DMS 273 treated with DMSO at 0.1 percent for 48 hours (cell line): Measurements from ENCODE around the gene RET.

Experiments used
- DNase-seq: peaks from one replicate; lab custom pipeline; 2025; lab: John Stamatoyannopoulos, UW

RET gene

DNA sequence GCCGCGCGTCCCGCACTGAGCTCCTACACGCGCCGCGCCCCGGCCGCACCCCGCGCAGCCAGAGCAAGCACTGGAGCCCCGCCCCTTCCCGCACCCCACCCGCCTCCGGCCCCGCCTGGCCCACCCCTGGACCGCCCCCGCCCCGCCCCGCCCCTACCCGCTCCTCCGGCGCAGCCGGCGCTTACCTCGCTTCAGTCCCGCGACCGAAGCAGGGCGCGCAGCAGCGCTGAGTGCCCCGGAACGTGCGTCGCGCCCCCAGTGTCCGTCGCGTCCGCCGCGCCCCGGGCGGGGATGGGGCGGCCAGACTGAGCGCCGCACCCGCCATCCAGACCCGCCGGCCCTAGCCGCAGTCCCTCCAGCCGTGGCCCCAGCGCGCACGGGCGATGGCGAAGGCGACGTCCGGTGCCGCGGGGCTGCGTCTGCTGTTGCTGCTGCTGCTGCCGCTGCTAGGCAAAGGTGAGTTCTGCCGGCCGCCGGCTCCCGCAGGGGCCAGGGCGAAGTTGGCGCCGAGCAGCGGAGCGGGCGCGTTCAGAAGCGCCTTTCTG is at the start of gene RET:
Gene RET (plus strand): TSS at position 194 of the 545 bp plus-strand sequence. CDS start 190 bp downstream, at position 384.
- no peak for DNase-seq

DNA sequence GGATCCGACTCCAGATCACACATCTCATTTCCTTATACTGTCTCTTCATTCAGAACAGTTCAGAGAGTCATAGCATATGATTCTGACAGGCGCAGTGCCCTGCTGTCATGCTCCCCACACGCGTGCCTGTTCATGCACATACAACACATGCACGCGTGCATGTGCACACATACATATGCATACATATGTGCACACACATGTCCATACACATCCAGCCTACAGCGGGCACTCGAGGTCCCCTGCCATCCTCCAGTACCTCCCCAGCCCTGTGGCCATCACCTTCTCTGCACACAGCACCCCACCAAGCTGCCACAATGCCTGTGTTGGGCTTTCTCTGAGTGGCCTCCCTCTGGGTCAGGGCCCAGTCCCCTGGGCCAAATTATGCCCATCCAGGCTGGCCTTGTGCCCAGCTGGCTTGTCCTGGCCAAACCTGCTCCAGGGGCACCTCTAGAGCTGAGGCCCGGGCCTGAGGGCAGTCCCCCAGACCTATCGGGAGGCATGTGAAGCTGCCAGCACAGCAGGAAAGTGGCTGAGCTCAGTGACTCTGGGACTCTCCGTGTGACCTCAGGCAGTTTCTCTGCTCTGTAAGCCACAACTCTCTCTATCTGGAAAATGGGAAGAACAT is 49.4 kb upstream of the RET start:
- no peak for DNase-seq

DNA sequence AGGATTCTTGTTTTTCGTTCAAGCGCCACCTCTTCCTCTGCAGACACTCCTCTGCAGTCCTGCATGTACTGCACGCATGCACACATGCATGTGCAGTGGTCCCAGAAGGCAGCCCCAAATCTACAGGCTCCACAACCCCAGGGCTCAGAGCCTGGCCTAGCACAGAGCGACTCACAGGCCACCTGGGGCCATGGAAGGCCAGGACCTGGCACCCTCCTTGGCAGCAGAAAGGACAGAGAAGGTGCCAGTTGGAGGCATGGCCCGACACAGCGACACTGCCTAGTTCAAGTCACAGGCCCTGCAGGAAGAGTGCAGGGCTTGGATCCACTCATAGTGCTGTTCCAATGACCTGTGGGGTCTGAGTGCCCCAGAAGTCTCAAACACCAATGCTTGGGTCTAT is 48.7 kb upstream of the RET start:
- no peak for DNase-seq

DNA sequence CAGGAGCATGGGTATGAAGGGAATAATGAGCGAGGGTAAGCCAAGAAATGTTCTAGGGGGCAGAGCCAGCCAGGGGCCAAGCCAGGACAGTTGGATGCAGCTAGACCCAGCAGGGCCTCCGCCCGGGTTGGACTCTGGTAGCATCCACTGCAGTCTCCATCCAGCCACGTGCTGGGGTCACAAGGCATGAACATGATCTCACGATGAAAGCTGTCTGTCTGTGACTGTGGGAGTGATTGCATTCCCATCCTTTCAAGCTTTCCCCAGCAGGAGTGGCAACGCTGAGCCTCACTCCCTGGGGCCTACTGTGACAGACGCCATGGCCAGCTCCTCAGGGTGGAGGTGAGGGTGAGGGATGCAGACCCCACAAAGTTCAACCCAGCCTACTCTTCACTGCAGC is 47.8 kb upstream of the RET start:
- DNase-seq: no peak

DNA sequence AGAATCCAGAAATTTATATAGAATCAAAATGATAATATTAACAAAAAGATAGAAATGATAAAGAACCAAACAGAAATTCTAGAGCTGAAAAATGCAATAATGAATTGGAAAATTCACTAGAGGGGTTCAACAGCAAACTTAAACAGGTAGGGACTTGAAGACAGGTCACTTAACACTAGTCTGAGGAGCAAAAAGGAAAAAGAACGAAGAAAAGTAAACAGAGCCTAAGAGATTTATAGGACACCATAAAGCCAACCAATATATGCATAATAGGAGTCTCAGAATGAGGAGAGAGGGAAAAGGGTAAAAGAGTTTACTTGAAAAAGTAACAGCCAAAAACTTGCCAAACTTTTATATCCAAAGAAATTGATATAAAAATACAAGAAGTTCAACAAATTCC is 44.3 kb upstream of the RET start:
- DNase-seq: no peak

DNA sequence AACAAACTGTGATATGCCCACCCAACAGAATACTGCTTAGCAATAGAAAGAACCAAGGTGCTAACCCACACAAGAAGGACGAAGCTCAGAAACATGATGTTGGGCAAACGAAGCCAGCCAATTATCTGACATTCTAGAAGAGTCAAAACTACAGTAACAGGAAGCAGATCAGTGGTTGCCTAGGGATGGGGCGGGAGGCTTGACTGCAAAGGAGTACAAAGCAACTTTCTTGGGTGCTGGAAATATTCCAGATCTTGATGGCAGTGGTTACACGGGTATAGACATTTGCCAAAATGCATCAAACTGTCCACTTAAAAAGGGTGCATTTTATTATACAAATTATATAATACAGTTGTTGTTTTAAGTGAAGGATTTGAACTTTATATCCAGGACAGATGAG is 41.1 kb upstream of the RET start:
- no peak for DNase-seq

DNA sequence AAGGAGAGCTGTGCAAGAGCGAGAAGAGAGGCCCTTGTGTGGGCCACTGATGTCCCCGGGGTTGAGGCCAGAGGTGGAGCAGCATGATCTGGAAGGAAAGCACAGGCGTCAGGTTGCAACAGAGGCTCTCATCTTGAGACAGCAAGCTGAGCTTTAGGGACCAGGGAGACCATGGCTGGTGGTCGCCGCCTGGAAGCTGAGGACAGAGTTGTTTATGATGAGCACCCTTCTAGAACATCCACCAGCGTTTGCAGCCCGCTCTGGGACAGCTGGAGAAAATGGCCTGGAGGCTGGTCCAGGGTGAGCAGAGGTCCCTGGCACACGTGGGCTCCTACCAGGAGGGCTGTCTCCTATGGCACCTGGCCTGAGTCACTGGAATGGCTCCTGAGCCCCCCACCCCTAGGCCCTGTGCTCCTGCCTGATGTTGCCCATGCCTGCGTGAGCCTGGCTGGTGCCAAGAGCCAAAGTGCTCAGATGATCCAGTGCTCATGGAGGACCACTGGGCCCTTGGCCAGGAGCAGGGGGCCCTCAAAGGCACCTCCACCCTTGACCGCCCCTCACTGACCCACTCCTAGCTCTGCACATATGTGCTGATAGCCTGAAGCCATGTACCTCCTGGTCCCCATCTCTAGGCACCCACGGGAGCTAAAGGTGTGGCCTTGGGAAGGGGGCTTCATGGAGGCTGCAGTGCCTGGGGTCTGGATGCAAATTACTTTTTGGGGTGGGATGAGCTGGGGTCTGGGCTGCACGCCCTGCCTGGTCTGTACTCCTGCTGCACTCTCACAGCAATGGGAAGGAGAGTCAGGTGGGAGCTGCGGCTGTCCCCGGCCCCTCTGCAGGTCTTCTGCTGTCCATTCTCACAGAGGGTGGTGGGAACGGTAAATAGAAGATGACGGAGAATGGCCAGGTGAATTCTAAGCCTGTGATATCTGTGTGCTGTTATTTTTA is 40.1 kb upstream of the RET start:
- DNase-seq: no peak

DNA sequence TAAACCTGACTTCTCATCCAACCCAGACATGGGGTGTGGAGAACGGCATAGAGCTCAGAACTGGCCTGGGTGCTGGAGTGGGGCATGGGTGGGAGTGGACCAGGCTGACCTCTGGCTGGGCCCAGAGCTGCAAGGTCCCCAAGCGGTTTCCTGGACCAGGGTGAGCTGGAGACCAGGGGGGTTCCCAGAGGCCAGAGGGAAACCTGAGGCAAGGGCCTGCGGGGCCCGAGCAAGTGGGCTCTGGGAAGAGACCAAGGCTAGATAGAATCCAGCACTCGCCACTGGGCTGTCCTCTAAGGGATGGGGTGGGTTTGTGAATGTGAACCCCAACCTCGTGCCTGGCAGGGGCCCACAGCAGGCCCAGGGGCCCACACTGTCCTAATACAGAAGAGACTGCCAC is 39.4 kb upstream of the RET start:
- DNase-seq: no peak

DNA sequence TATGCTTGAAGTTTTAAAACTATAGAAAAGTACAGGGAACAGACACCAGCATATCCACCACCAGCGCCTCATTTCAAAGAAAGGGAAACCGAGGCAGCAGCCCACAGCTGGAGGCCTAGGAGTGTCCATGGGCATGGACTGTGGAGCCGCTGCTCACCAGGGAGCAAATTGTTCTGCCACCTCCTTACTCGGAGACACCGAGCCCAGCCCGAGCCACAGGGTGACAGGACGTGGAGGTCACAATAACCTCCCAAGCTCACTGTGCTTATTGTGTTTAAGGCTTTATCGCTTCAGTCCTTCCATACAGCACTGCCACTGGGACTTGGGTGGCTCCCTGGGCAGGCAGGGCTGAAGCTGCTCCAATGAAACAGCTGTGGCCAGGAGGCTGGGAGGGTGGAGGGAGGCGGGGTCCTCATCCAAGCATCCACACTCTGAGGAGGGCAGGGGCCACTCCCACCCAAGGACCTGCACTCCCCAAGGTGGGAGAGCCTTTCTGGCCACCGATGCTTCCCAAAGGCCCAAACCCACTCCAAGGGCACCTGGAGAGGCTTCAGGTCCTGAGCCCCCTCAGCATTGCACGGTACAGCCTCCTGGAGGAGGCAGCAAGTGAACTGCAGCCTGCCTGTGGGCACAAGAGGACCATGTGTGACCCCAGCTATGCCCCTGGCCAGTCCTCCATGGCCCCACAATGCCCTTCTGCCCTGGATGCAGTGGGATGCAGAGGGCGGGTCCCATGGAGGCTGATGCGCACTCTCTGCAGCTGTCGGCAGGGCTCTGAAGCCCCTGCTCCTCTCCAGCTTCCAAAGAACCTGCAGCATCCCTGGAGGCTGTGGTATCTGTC is 38.7 kb upstream of the RET start:
- no peak for DNase-seq

DNA sequence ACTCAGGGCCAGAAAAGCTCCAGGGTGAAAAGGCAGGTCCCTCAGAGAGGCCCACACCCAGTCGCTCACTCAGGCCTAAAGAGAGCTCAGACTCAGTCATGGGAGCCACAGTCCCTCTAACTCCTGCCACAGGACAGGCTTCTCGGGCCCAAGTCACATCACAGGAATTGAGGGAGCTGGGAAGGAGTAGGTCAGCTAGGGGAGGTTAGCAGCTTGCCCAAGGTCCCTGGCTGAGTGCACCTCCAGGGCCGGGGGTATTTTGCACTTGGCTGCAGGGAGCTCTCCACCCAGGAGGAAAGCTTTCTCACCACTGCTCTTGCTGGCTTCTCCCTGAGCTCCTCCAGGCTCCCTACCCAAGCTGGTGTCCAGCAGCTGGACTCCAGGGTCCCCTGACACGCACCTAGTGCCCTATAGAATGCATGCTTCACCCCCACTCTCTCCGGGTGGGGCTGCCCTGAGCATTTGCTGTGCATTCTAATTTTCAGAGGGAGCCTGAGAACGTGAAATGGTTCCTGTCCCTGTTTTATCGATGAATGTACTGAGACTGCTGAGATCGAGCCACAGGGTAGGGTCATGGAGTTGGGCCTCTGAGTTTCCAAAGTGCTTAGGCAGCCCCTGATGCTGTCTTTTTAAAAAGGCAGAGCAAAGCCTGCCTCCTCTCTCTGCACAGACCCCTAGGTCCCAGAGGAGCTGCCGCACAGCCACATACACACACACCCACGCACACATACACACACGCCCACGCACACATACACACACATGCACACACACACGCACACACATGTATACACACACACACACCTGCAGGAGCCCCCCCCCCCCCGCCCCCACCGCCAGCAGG is 37.9 kb upstream of the RET start:
- no peak for DNase-seq

DNA sequence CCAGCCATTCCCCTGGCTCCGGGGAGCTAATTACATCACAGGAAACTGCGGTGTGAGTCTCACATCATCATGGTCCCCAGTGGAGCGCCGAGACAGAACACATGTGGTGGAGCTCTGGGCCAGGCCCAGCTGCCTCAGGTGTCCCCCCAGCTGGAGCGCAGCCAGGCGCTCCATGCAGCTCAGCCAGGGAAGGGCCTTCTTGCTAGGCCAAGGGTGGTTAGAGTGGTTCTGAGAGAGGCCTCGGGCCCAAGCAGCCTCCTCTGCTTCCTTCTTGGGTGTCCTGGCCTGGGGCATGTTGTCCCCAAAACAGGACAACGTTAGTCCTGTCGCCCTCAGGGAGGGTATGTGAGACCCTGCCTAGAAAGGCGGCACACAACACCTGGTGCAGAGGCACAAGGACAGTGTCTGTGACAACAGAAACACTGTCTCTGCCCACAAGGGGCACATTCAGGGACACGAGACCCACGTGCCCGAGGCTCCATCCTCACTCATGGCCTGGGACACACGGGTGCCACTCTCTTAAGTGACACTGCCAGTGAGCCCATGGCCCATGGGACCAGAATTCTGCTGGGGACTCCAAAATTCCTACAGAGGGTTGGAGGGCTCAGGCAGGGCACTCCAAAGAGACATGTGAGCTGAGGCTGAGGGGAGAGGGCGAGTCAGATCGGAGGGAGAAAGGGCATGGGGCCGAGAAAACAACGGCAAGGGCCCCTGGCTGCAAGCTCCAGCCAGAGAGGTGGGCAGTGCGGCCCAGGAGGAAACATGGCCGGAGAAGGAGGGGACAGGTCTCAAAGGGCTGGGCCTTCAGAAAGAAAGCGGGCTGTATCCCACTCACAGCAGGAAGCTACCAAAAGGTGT is 37.0 kb upstream of the RET start:
- DNase-seq: no peak

DNA sequence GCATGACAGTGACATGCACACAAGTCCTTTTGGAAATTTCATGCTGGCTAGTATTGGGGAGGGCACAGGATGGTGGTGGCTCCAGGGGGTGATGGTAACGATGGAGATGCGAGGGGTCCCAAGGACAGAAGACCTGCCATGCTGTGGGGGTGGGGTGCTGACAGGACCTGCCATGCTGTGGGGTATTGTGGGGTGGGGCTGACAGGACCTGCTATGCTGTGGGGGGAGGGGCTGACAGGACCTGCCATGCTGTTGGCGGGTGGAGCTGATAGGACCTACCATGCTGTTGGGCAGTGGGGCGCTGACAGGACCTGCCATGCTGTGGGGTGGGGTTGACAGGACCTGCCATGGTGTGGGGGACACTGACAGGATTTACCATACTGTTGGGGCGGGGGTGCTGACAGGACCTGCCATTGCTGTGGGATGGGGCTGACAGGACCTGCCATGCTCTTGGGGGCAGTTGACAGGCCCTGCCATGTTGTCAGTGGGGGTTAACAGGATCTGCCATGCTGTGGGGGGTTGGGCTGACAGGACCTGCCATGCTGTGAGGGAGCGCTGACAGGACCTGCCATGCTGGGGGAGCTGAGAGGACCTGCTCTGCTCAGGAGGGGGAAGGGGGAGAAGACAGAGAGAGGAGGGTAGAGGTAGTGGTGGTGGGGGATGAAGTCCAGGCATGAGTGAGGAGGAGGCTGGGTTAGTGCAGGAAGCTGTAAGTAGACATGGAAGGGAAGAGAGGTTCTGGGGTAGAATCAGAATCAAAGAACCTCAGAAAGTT is 36.2 kb upstream of the RET start:
- no peak for DNase-seq

DNA sequence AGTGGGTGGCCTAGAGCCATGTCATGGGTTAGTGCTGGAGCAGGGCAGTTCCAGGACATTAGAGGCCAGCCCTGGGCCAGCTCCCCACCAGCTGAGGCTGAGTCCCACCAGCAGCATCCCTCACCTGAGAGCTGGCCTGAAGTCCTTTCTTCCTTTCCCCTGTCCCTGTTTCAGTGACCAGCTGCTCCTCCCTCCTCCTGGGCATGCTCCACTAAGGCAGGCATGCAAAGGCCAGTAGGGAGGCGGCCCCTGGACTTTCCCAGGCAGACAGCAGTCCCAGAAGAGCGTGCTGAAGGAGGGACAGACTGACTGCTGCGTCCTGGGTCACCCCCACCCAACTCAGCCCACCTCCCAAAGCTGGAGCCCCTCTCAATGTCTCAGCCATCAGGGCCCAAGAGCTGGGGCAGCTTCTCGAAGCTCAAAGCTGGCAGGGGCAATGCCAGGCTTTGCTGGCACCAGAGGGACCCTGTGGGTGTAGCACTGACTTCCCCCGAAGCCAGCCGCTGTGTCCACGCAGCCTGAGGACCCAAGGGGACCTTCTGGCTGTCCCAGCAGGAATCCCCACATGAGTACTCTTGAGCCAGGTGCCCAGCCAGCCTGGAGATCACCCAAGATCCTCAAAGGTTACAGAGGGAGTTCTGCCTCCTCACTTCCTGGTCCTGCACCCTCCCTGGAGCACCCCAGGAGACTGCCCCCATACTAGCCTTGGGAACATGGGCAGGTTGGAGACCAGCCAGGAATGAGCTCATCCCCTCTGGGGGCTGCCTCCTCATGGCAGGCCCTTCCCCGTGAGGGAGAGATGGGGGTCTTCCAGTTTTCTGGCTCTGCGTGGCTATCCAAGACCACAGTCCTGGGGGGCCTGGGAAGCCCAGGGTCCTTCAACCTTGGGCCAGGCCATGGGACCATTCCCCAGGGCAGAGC is 35.2 kb upstream of the RET start:
- DNase-seq: no peak

DNA sequence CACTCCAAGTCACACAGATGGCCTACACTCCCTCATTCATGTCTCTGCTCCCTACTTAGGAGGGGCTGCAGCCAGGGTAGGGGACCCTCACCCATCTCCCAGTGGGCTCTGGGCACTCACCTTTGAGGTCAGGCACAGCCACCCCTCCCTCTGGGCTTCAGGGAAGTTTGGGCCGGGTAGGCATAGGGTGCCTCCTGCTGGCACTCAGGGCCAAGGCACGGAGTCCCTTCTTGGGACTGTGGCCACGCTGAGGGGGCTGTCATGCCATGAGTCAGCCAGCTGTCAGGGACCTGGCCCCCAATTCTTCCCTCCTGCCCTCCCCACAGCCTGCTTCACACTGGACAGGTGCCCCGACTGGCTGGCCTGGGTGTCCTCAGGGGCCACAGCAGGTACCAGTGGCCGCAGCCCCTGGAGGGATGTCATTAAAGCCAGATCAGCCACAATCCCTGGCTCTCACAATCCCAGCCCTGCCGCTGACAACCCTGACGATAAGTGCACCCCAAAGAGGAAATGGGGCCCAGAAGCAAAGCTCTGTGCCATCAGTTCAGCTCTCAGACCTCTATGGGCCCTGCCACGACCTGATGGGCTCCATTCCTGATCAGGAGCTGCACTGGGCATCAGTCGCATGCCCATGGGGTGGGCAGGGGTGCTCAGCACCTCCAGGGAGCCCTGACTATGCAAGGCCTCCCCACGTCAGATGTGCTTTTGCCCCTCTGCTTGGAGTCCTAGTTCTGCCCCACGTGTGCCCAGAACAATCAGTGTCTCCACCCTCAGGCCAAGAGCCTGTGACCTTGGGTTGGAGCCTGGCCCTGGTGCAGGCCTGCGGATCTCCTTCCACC is 34.1 kb upstream of the RET start:
- DNase-seq: no peak

DNA sequence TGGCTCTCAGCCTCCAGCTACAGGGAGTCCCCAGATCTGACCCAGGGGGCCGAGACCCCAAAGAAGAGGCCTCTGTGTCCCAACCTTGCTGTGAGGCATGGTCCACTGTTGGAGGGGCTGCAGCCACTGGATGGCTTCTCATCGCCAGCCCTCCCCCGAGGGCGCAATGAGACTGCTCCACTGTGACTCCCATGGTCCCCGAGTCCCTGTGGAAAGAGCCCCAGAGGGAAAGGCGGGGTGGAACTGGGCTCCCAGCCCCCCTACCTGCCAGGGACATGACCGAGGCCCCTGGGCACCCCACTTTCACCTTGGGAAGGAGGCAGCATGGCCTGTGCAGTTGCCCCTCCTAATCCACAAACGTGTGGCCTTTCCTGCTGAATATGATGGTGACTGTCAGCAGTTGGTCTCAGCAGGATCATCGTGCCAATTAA is 33.5 kb upstream of the RET start:
- no peak for DNase-seq

DNA sequence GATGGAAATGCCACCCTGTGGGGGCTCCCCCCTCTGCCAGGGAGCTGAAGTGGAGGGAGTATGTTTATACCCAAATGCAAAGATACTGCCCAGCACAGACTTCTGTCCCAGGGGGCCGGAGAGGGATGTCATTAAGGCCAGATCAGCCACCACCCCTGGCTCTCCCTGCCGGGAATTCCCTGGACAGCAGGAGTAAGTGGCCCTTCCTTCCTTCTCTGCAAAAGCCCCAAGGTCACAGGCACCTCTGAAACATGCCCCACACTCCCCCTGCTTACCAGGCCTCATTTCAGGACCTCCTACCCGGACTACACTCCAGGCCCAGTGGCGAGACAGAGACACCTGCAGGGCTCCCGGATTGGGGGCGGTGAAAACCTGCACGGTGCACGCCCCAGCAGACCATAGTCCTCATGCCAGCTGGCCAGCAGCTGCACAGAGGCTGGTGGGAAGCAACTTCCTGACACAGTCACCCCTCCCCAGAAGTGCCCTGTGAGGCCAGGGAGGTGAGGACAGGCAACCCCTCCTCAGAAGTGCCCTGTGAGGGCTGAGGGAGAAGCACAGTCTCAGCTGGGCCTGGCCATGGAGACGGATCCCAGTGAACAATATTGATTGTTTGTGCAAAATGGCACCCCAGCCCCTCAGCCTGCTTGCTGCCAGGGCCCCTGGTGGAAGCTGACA is 33.0 kb upstream of the RET start:
- DNase-seq: no peak

DNA sequence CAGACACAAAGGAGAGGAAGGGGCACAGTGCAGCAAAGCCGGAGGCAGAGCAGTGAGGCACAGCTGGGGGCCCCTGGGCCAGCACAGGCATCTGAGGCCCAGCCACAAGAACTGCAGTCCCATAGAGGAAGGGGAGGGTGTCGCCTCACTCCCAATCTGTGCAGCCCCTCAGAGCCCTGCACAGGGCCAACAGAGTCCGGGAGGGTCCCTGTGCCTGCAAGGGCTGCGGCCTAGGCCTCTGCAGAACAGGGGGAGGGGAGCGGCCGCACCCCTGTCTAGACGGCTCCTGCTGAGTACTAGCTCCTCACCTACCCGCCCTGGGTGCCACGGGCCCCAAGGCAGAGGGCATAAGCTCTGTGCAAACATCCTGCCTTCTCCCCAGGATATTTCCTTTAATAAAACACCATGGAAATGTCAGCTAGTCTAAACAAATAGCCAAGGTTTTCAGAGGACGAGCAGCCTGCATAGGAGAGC is 32.4 kb upstream of the RET start:
- no peak for DNase-seq
